ENCODE data around the gene RIPOR2. TPM values are rescaled to one million over a fixed set of nuclear protein-coding genes. Genes with fewer than 3 reads are reported as not detected.

RIPOR2 gene, protein sequence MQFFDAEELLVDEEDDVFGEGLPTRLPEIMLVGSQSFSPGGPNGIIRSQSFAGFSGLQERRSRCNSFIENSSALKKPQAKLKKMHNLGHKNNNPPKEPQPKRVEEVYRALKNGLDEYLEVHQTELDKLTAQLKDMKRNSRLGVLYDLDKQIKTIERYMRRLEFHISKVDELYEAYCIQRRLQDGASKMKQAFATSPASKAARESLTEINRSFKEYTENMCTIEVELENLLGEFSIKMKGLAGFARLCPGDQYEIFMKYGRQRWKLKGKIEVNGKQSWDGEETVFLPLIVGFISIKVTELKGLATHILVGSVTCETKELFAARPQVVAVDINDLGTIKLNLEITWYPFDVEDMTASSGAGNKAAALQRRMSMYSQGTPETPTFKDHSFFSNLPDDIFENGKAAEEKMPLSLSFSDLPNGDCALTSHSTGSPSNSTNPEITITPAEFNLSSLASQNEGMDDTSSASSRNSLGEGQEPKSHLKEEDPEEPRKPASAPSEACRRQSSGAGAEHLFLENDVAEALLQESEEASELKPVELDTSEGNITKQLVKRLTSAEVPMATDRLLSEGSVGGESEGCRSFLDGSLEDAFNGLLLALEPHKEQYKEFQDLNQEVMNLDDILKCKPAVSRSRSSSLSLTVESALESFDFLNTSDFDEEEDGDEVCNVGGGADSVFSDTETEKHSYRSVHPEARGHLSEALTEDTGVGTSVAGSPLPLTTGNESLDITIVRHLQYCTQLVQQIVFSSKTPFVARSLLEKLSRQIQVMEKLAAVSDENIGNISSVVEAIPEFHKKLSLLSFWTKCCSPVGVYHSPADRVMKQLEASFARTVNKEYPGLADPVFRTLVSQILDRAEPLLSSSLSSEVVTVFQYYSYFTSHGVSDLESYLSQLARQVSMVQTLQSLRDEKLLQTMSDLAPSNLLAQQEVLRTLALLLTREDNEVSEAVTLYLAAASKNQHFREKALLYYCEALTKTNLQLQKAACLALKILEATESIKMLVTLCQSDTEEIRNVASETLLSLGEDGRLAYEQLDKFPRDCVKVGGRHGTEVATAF
- 1 to 10 TPM; 5.8 to 8.4 (median 8.0) TPM for polyA plus RNA-seq (ENCODE audit: insufficient read length in 3 of 3)
- long read RNA-seq, donor 1, result 0 reads
- long read RNA-seq, donor 2, result 0 reads
- long read RNA-seq, donor 3, result 0 reads
- long read RNA-seq, donor 4, result 0 reads
- long read RNA-seq, donor 5, result 0 reads
- long read RNA-seq, donor 6, result 0 reads
- long read RNA-seq, donor 7, result 0 reads
- long read RNA-seq, donor 8, partial matches to known transcripts, result 0 of 1 reads
- long read RNA-seq, donor 8, other reads (novel, unspliced or antisense), result 0 of 1 reads
- long read RNA-seq, donor 9, partial matches to known transcripts, result 0 of 1 reads
- long read RNA-seq, donor 9, other reads (novel, unspliced or antisense), result 0 of 1 reads
- long read RNA-seq, donor 10, partial matches to known transcripts, result 5 of 5 reads
- long read RNA-seq, donor 10, other reads (novel, unspliced or antisense), result 0 of 5 reads
- long read RNA-seq, donor 11, result 0 reads
- long read RNA-seq, donor 12, result 0 reads
- long read RNA-seq, donor 13, result 0 reads
- long read RNA-seq, donor 14, partial matches to known transcripts, result 0 of 1 reads
- long read RNA-seq, donor 14, other reads (novel, unspliced or antisense), result 0 of 1 reads
- long read RNA-seq, donor 15, result 0 reads
- long read RNA-seq, donor 16, result 0 reads

DNA sequence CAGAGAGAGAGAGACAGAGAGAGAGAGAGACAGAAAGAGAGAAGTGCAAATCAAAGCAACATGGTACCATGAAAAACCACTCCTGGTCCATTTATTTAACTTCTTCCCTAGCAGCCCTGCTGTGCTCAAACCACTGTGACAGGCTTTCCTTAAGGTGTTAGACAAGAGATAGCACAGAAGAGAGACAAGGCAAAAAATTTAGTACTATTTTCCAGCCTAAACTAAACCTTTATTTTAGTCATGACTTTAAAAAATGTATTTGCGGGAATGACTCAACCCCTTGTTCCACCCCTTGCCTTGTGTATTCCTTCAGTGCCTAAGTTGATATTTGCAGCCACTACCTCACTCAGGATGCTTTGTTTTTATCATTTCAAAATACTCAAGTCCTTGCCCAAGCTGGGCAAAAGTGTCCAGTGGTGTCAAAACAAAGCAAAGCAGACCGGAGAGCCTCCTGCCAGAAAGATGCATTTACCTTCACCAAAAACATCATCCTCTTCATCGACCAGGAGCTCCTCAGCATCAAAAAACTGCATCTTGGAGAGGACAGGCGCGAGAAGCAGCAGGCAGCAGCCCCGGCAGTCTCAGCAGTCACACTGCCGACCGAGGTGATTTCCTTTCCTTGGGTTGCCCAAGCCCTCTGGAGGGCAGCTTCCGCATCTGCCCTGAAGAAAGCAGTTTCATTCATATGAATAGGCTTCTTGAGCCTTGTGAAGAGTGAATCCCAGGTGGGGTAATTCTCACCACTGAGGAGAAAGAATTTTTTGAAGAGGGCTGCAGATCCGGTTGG is at the start of gene RIPOR2:
RIPOR2 (minus strand) TSS at position 595 of the 787 bp plus-strand sequence; CDS start at position 533, 62 bp downstream.
- no peak for DNase-seq

DNA sequence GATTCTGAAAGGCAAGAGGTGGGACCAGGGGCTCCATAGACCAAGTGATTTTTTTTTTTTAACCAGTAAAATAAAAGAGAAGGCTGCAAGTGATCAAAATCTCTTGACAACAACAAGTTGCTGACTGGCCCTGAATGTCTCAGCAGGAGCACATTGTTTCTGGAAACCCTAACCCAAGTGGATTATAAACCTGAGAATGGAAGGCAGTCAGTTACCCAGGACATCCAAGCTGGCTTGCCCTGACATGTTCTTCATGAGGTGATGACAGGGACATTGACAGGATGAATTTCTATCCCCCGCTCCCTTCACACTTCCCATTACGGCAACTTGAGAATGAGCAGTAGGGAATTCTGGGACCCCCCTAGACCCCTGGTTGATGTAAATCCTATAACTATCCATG is 49.6 kb upstream of the RIPOR2 start:
- no peak for DNase-seq

DNA sequence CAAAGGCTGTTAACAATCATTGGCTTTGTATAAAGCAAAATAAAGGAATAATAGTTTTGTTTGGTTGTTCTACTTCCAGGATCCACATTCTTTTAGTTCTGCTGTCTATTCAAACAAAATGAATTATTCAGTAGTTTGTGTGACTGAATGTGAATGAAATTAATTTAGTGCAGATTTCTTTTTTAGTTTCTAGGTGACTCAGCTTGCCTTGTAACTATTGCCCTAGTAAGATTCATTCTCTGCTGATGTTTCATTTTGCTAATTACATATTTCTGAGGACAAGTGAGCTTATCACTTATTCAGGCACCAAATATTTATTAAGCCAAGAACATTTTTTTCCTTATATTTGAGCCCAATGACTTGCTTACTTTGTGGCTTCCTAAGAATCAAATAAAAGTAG is 46.5 kb upstream of the RIPOR2 start:
- no peak for DNase-seq

DNA sequence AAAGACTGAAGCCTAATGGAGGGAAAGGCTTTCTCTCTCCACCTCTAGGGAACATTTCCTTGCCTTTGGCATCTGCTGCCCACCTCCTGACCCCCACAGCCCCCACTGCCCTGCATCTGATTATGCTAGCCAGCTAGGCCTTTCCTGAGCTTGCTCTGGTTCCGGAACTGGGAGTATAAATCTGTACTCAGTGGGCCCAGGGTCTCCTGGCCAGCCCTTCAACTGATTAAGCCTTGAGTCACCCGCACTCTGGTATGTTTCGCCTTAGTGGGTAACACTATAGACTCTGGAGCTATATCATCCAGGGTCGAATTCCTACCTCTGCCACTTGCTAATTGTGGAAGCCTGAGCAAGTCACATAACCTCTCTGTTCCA is 45.6 kb upstream of the RIPOR2 start:
- DNase-seq, result no peak

DNA sequence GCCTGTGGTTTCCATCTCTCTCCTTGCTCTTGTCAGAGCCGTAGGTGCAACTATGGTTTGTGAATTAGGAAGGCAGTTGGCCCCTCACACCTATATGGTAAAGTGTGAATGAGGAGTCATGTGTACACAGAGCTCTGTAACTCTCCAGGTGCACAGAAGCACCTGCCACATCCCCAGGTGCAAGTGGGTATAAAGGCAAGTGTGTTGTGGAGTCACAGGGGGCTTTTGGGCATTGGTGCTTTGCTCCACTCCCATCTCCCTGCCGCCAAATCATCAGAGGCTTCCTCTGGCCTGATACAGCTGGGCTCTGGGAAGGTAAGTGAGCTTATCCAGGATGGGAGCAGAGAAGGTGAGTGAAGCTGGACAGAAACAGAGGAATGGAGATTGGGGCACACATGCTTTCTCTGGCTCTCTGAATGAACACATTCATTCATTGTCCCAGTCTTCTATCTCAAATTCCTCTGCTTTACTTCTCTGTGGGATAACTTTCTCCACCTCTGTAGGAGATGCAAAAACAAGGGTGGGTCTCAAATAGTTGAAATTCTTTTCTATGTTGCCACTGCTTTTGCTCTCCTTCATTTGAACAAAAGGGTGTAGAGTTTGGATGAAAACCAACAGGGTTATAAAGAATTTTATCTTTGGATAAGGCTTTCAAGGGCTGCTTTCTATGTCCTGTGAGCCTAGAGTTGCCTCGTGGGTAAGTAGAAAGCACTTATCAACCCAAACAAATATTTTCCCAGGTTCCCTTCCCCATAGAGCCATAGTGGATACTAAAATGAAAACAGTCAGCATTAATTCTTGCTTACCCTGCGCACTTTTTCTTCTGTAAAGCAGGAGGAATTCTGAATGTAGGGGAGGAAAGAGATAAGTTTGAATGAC is 45.0 kb upstream of the RIPOR2 start:
- no peak for DNase-seq

DNA sequence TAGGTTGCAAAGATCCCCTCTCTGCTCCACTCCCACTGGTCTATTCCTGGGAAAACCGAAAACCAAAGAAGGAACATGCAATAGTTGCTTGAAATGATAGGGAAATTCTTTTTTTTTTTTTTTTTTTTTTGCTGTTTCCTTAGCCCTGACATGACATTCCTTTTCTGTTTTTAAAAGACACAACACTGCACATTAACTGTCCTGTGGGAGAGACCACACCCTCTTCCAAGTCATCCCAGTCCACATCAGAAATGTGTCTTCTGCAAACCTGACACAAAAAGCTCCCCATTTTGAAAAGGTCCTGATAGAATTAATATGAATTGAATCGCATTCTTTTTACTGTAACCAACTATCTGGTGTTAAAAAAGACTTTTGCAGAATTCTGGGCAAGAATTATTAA is 43.4 kb upstream of the RIPOR2 start:
- DNase-seq, result no peak

DNA sequence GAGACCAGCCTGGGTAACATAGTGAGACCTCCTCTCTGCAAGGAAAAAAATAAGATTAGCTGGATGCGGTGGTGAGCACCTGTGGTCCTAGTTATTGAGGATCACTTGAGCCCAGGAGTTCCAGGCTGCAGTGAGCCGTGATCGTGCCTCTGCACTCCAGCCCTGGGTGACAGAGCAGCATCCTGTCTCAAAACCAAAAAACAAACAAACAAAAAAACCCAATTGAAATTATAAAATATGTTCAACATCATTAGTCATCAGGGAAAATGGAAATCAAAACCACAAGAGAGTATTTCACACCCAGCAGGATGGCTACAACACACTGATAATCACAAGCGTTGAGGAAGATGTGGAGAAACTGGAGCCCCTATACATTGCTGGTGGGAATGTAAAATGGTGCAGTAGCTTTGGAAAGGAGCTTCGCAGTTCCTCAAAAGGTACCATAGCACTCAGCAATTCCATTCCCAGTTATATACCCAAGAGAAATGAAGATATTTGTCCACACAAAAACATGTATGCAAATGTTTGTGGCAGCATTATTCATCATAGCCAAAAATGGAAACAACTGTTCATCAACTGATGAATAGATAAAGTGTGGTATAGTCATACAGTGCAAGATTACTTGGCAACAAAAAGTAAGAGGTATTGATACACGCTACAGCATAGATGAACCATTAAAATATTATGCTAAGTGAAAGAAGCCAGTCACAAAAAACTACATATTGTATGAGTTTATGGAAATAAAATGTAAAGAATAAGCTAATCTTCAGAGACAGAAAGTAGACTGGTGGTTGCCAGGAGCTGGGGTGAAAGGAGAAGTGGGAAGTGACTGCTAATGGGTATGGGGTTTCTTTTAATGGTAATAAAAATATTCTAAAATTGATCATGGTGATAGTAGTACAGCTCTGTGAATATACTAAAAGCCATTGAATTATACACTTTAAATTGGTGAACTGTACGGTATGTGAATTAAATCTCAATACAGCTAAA is 38.7 kb upstream of the RIPOR2 start:
- DNase-seq, result no peak

DNA sequence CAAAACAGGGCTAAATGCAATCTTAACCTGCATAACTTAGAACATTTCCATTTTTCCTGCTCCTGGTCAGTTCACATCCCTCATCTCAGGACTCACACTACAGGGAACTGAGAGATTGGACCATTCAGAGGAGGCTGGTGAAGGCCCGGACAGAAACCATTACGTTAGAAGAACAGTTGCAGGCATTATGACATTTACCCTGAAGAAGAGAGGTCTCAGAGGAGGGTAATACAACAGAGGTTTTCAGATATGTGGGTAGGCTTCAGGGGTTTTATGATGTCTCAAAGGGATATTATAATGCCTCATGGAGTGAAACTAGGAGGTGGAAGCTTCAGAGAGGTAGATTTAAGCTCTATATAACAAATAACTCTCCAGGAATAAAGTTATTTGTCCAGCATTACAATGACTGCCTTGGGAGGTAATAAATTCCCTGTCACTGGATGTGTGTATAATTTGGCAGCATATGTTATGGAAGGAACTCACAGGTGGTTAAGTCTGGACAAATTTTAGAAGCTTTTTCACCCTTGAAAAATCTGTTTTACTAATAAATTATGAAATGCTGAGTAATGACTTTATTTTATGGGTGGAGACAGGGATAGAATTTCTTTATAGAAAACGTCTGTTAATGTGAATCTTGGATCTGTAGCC is 36.7 kb upstream of the RIPOR2 start:
- no peak for DNase-seq

DNA sequence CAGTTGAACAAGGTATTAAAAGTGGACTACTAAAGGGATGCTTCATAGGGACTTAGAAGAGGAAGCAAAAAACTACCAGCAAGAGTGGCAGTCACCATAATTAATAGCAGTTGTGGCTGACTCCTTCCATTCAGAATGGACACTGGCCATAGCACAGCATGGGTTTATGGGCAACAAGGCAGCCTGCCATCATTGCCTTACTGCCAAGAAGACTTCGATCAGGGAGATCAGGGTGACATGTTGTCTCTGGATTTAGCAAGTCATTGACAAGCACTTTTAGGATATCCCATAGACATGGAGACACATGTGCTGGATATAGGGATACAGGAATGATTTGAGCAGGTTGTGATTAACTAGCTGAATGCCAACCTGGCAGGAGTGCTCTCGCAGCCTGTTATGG is 35.3 kb upstream of the RIPOR2 start:
- no peak for DNase-seq

DNA sequence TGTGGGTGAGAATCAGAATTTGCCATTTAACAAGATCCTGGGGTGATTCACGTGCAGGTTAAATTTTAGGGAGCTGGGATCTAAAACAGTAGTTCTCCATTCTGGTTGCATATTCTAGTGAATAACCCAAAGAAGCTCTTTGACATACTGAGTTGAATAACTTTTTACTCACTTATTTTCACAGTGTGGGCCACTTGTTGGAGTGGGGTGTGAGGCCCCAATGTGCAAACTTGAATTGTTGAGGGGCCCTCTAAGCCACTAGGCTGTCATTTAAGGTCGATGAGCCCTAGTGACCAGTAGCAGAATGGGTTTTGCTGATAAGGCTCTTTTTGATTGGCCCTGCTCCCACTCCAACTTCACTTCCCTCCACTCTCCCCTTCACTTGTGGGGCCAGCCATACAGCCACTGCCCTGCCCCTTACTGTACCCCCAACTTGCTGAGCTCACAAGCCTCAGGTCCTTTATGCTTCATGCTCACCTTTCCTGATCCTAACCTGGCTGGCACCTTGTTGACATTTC is 33.6 kb upstream of the RIPOR2 start:
- no peak for DNase-seq

DNA sequence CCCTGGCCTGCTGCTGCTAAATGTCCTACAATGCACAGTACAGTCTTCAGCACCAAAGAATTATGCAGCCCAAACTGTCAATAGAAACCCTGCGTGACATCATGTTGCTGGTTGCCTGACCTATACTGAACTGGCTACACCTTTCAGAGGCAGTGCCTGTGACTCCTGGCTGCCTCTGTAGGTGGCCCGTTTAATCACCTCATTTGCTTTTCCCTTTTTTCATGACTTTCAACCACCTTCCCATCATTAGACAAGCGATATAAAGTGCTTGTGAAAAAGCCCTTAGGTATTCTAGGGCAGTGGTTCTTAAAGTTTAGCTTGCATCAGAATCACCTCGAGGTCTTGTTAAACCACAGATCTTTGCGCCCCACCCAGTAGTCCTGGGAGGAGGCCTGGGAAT is 33.0 kb upstream of the RIPOR2 start:
- no peak for DNase-seq

DNA sequence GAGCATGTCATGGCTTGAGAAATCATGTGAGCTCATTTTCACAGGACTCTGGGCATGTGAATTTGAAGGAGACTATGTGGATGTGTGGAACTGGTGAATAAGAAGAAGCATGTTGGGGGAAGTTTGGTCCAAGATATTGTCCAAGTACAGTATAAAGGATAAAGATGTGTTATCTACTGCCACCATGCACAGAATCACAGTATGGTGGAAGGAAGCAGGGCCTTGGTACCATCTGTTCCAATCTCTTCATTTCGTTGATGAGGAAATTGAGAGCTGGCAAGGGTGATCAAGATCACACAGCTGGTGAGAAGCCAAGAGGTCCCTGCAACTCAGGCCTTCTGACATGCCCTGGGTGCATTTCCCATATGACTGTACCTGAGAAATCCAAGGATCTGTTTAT is 31.5 kb upstream of the RIPOR2 start:
- DNase-seq, result no peak

DNA sequence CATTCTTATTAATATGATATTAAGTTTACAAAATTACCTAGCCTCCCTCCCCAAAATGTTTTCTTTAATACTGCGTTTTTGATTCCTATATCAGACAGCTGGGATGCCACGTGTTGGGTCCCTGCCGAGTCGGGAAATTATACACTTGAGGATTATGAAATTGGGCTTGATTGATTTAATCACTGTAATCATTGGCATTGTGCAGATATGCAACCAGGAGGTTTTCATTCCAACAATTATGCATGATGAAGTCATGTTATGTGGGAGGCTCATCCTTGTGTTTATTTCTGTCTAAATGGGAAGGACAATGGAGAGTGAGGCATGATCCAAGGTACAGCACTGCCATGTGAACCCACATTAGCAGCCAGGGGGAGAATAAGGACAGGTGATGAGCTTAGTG is 30.6 kb upstream of the RIPOR2 start:
- no peak for DNase-seq

DNA sequence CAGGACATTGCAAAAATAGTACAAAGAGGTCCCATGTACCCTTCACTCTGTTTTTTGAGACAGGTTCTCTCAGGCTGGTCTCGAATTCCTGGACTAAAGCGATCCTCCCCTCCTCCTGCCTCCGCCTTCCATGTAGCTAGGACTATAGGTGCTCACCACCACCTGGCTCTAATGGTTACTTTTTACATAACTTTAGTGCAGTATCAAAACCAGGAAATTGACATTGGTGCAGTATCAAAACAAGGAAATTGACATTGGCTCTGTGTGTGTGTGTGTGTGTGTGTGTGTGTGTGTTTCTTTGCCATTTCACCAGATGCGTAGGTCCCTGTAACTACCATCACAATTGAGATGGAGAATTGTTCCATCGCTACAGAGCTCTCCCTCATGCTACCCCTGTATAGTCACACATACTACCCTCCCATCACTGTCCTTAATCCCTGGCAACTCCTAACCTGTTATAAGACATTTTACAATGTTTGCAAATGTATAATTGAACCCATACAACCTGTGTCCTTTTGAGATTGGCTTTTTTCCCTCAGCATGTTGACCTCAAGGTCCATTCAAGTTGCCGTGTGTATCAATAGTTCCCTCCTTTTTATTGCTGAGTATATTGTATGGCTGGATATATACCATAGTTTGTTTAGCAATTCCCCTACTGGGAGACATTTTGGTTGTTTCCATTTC is 28.3 kb upstream of the RIPOR2 start:
- DNase-seq, result no peak

DNA sequence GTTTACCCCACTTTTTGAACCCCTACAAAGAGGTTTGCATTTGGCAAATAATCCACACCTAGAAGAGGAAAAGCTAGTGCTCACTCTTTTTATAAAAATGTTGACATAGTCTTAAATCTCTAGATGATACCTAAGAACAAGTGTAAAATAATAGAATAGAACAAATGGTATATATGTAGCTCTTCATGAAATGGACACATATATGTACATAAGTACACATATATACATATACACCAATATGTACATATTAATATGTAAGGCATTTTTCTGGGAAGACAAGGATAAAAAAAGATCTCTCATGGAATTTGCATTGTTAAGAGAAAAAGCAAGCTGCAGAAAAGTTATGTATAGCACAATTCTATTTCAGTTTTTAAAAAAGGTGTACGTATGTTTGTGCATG is 27.6 kb upstream of the RIPOR2 start:
- no peak for DNase-seq

DNA sequence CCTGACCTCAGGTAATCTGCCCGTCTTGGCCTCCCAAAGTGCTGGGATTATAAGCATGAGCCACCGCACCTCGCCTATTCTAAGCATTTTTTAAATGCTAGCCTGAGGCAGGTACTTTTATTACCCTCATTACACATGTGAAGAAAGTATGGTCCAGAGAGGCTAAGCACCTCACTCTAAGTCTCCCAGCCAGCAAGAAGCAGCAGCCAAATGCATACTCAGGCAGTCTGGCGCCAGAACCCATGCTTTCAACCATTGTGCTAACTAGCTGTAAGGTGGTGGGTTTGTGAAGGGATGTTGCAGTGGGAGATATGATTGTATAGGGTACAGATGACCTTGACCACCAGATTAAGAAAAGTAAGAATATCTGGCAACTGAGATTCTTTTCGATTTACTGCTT is 26.1 kb upstream of the RIPOR2 start:
- DNase-seq, result no peak

DNA sequence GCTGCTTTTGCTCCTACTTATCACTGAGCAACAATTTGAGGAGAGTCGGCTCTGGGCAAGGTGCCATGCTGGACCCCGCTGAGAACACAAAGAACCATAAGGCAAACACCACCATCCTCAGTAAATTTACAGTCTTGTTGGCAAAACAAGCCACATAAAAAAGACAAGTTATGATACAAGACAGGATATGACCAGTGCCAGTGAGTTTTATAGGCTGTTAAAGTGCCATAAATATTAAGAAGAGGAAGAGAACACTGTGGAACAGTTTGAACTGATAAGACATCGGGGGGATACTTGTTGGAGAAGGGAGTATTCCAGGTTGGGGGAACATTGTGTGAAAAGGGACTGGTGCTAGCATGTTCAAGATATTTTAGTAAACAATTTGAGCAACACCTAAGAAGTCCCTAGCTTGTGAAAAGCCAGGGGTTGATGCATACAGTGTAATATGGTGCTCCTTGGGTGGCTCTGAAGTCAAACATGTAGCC is 25.3 kb upstream of the RIPOR2 start:
- no peak for DNase-seq
